ENCODE data around the gene ACVRL1. TPM values are rescaled to one million over a fixed set of nuclear protein-coding genes. Genes with fewer than 3 reads are reported as not detected.

The ACVRL1 gene
- polyA plus RNA-seq, 1 donor (not counting 4 experiments of a cell fraction or from before 2014, with no cell fraction given): not detected

DNA sequence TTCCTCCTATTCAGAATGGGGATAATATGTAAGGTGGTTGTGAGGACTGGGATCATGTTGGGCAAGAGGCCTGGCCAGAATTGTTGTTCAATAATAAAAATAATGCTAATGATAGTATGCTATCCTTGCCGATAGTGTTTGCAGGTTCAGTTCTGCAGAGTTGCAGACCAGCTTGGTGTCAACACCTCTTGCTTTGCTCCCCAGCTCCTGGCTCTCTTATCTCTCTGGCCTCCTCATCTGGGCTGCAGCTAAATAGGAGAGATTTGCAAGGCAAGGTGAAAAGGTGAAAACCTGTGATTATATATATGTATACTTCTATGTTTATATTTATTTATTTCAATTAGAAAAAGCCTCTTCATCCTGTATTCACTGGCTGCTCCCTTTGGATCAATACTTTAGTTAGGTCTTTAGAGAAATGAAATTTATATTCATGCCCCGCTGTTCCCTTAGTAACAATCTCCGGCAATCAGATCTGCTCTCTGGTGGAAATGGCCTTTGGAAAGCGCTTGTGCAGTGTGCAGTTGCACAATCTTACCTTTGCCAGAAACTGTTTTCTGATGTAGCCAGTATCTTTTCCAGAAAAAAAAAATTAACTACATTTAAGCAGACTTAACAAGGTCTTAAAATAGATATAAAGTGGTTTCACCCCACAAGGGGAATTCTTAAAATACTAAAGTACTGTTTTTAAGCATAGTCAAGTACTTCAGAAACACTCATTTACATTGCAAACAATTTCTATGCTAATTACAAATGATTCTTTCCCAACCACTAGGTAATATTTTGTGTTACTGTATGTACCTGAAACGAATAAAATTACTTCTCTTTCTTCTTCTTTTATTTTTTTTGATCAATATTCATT lies 25.1 kb downstream of the ACVRL1 start:
- dilution Hi-C loops (cut with MboI; ENCODE audit: extremely low pct_ligation_motif_present, low sequenced_read_pairs): no loop called here
- FAIRE-seq: no peak

DNA sequence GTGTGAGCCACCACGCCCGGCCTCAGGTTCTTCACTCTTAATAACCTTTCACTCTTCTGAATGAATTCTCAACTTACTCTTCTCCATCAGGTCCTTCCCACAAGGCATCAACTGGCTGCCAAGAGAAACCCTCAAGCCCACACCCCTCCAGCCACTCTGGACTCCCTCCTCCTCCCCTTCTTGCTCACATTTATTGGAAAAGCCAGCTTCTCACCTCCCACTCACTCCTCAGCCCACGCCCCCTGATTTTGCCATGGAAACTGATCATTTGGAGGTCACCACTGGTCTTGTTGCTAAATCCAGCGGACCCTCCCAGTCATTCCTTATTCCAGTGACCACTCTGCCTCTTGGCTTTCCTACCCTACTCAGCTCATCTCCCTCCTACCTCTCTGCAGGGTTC lies 26.8 kb downstream of the ACVRL1 start:
- no peaks in the 10 kb centered on the region for H4K20me1 ChIP-seq (ENCODE audit: control insufficient read depth, extremely low read depth, insufficient read depth, low read length)
- H3K9ac ChIP-seq (ENCODE audit: control insufficient read depth, extremely low read depth, insufficient read depth, low read length): no peak overlapping the region
- H3K9me3 ChIP-seq (ENCODE audit: control insufficient read depth, low read depth, low read length): no peaks in the 10 kb centered on the region
- peaks cover 9% of the 10 kb centered on the region for H3K4me1 ChIP-seq (ENCODE audit: control insufficient read depth, extremely low read depth, insufficient read depth, low read length)
- no peaks in the 10 kb centered on the region for H3K36me3 ChIP-seq (ENCODE audit: control insufficient read depth in 2 of 2, extremely low read depth in 1 of 2, insufficient read depth in 2 of 2, low read length in 2 of 2)
- no peaks in the 10 kb centered on the region for H3K9me1 ChIP-seq (ENCODE audit: control insufficient read depth, extremely low read depth, insufficient read depth, low read length)
- no peak for FAIRE-seq
- dilution Hi-C loops (cut with MboI; ENCODE audit: extremely low pct_ligation_motif_present, low sequenced_read_pairs): no loop called here
- no peak overlapping the region for H3K27ac ChIP-seq (ENCODE audit: control insufficient read depth, insufficient read depth, low read length)
- no peaks in the 10 kb centered on the region for H3K79me2 ChIP-seq (ENCODE audit: control insufficient read depth, insufficient read depth, low read length)
- H3K27me3 ChIP-seq (ENCODE audit: control insufficient read depth, extremely low read depth, insufficient read depth, low read length): no peaks in the 10 kb centered on the region
- TF ChIP-seq, protein P1, sequence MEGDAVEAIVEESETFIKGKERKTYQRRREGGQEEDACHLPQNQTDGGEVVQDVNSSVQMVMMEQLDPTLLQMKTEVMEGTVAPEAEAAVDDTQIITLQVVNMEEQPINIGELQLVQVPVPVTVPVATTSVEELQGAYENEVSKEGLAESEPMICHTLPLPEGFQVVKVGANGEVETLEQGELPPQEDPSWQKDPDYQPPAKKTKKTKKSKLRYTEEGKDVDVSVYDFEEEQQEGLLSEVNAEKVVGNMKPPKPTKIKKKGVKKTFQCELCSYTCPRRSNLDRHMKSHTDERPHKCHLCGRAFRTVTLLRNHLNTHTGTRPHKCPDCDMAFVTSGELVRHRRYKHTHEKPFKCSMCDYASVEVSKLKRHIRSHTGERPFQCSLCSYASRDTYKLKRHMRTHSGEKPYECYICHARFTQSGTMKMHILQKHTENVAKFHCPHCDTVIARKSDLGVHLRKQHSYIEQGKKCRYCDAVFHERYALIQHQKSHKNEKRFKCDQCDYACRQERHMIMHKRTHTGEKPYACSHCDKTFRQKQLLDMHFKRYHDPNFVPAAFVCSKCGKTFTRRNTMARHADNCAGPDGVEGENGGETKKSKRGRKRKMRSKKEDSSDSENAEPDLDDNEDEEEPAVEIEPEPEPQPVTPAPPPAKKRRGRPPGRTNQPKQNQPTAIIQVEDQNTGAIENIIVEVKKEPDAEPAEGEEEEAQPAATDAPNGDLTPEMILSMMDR (optimal IDR thresholded peaks at IDR 0.05 in 1 of 3, IDR thresholded peaks at IDR 0.05 in 1 of 3, conservative IDR thresholded peaks at IDR 0.05 in 1 of 3; ENCODE audit: extremely low read depth in 1 of 3, insufficient read depth in 2 of 3, low read length in 3 of 3): no peak
- no peak for TF ChIP-seq EZH2 (IDR thresholded peaks at IDR 0.05; ENCODE audit: low read length)
- no peak for DNase-seq (ENCODE audit: low read depth, low spot score)
- no peak overlapping the region for H3K4me2 ChIP-seq (ENCODE audit: control insufficient read depth, extremely low read depth, insufficient read depth, low read depth, low read length)
- H3K4me3 ChIP-seq (ENCODE audit: control insufficient read depth in 2 of 3, extremely low read depth in 1 of 3, insufficient read depth in 2 of 3, low read depth in 1 of 3, low read length in 3 of 3): no peak overlapping the region
- H2AFZ ChIP-seq (ENCODE audit: control insufficient read depth, low read length): no peak overlapping the region

More for the DNA sequence above, 25.1 kb downstream of the ACVRL1 start:
- Histone ChIP-seq H3K4me1 (ENCODE audit: control insufficient read depth, extremely low read depth, insufficient read depth, low read length) (no peaks in the 10 kb centered on the region), H3K27me3 (ENCODE audit: control insufficient read depth, extremely low read depth, insufficient read depth, low read length) (no peaks in the 10 kb centered on the region), H3K9ac (ENCODE audit: control insufficient read depth, extremely low read depth, insufficient read depth, low read length) (no peak overlapping the region), H3K9me1 (ENCODE audit: control insufficient read depth, extremely low read depth, insufficient read depth, low read length) (no peaks in the 10 kb centered on the region), H3K79me2 (ENCODE audit: control insufficient read depth, insufficient read depth, low read length) (no peaks in the 10 kb centered on the region), H4K20me1 (ENCODE audit: control insufficient read depth, extremely low read depth, insufficient read depth, low read length) (no peaks in the 10 kb centered on the region), H3K4me3 (ENCODE audit: control insufficient read depth in 2 of 3, extremely low read depth in 1 of 3, insufficient read depth in 2 of 3, low read depth in 1 of 3, low read length in 3 of 3) (no peak overlapping the region), H3K27ac (ENCODE audit: control insufficient read depth, insufficient read depth, low read length) (no peak overlapping the region), H3K4me2 (ENCODE audit: control insufficient read depth, extremely low read depth, insufficient read depth, low read depth, low read length) (no peak overlapping the region), H3K9me3 (ENCODE audit: control insufficient read depth, low read depth, low read length) (no peaks in the 10 kb centered on the region), H2AFZ (ENCODE audit: control insufficient read depth, low read length) (no peak overlapping the region), H3K36me3 (ENCODE audit: control insufficient read depth in 2 of 2, extremely low read depth in 1 of 2, insufficient read depth in 2 of 2, low read length in 2 of 2) (no peaks in the 10 kb centered on the region)
- no peak for DNase-seq (ENCODE audit: low read depth, low spot score)
- TF ChIP-seq, protein P1 (optimal IDR thresholded peaks at IDR 0.05 in 1 of 3, IDR thresholded peaks at IDR 0.05 in 1 of 3, conservative IDR thresholded peaks at IDR 0.05 in 1 of 3; ENCODE audit: extremely low read depth in 1 of 3, insufficient read depth in 2 of 3, low read length in 3 of 3): no peak
- no peak for TF ChIP-seq EZH2 (IDR thresholded peaks at IDR 0.05; ENCODE audit: low read length)

Measured in keratinocyte (primary cell).